Naive thymus-derived CD4-positive, alpha-beta T cell (primary cell): Measurements from ENCODE around the gene HHLA2. TPM values are rescaled to one million over a fixed set of nuclear protein-coding genes. Genes with fewer than 3 reads are reported as not detected.
"Not testable (repeated sequence)": the region's sequence is repeated elsewhere in the genome, so short reads cannot be mapped to it uniquely, and the experiment has no call there.

ENCODE experiments used
- ATAC-seq: fragments of 150-1000 bp; cut with Tn5 transposase; 2 replicates; pipeline ENCODE4 v1.10.0; 2021; ENCODE audit warnings: mild to moderate bottlenecking, moderate library complexity
- CTCF ChIA-PET: fragments of 350-600 bp; sonication (Branson Sonifier 250); formaldehyde crosslinking; loops from one replicate; lab custom pipeline; 2021; ENCODE audit warnings: antibody characterized with exemption; lab: Charles Lee
- POLR2A ChIA-PET: fragments of 350-600 bp; sonication (Branson Sonifier 250); formaldehyde crosslinking; loops from one replicate; lab custom pipeline; 2021; ENCODE audit warnings: antibody characterized with exemption, inconsistent platforms; lab: Charles Lee
- DNase-seq, 9 donors: peaks; one replicate each; pipeline versions ENCODE4 v3.0.0 to v3.0.0-alpha.2; 2020 to 2022; ENCODE audit warnings: mixed read lengths in 1 of 9
- H3K27ac ChIP-seq: one replicate; pipeline ENCODE4 v1.7.0; 2013; ENCODE audit warnings: mild to moderate bottlenecking, low read depth, low read length, moderate library complexity
- H3K27me3 ChIP-seq, 2 donors: one replicate each; pipeline ENCODE4 v1.7.0; 2013; ENCODE audit warnings: low read length in 2 of 2, mild to moderate bottlenecking in 2 of 2, moderate library complexity in 2 of 2; ENCODE audit not compliant: control insufficient read depth in 2 of 2, insufficient read depth in 2 of 2
- H3K36me3 ChIP-seq, 3 experiments: 1 replicate in 2 of 3; 2 replicates in 1 of 3; pipeline ENCODE4 v1.7.0; 2013; ENCODE audit warnings: low read length in 3 of 3, mild to moderate bottlenecking in 3 of 3, moderate library complexity in 1 of 3; ENCODE audit not compliant: insufficient read depth in 3 of 3, control insufficient read depth in 2 of 3
- H3K4me1 ChIP-seq, 2 donors: one replicate each; pipeline ENCODE4 v1.7.0; 2013; ENCODE audit warnings: low read length in 2 of 2, mild to moderate bottlenecking in 2 of 2, moderate library complexity in 1 of 2; ENCODE audit not compliant: control insufficient read depth in 2 of 2, insufficient read depth in 2 of 2
- H3K4me3 ChIP-seq: 2 replicates; pipeline ENCODE4 v1.7.0; 2013; ENCODE audit warnings: mild to moderate bottlenecking, low read length
- H3K9me3 ChIP-seq, 3 experiments: 1 replicate in 2 of 3; 2 replicates in 1 of 3; pipeline ENCODE4 v1.7.0; 2013; ENCODE audit warnings: low read length in 3 of 3; ENCODE audit not compliant: control insufficient read depth in 2 of 3
- H3K27ac Mint-ChIP-seq, 9 donors: one replicate each; pipeline ENCODE4 v1.8.0; 2020 to 2022; ENCODE audit warnings: mixed read lengths in 9 of 9, mild to moderate bottlenecking in 8 of 9, moderate library complexity in 5 of 9, inconsistent platforms in 2 of 9
- H3K27me3 Mint-ChIP-seq, 5 donors: one replicate each; pipeline ENCODE4 v1.8.0; 2021 to 2022; ENCODE audit warnings: mixed read lengths in 5 of 5, mild to moderate bottlenecking in 1 of 5
- H3K36me3 Mint-ChIP-seq, 5 donors: one replicate each; pipeline ENCODE4 v1.8.0; 2020 to 2022; ENCODE audit warnings: mixed read lengths in 5 of 5, mild to moderate bottlenecking in 3 of 5, inconsistent platforms in 1 of 5
- H3K4me1 Mint-ChIP-seq, 7 donors: one replicate each; pipeline ENCODE4 v1.8.0; 2020 to 2022; ENCODE audit warnings: mixed read lengths in 7 of 7, mild to moderate bottlenecking in 3 of 7, inconsistent platforms in 1 of 7
- H3K4me3 Mint-ChIP-seq, 10 donors: one replicate each; pipeline ENCODE4 v1.8.0; 2020 to 2022; ENCODE audit warnings: mild to moderate bottlenecking in 10 of 10, mixed read lengths in 10 of 10, moderate library complexity in 6 of 10, inconsistent platforms in 2 of 10
- H3K9me3 Mint-ChIP-seq, 11 donors: one replicate each; pipeline ENCODE4 v1.8.0; 2020 to 2022; ENCODE audit warnings: mixed read lengths in 11 of 11, mild to moderate bottlenecking in 4 of 11, inconsistent platforms in 1 of 11, moderate library complexity in 1 of 11
- intact Hi-C, 2 donors: fragments of 100-400 bp; cut with micrococcal nuclease; formaldehyde crosslinking; loops; one replicate each; pipeline ENCODE4 v1.15.1; 2023
- polyA plus RNA-seq, 2 donors: library from polyadenylated mRNA; unstranded; fragments of 300-500 nt; fragmentation: Illumina TruSeq; gene quantifications; one replicate each; pipeline ENCODE4 v1.2.3, GENCODE V29; 2021
- total RNA-seq, 6 experiments: library from RNA in 5 of 6; stranded (reverse) in 5 of 6; gene quantifications; 1 replicate in 5 of 6; 2 replicates in 1 of 6; pipeline ENCODE4 v1.2.3 and lab custom pipeline; 2021 to 2026

The HHLA2 gene
- total and polyA plus RNA-seq, 7 experiments from 2014 or later = 0.13 to 4.5 (median 0.34) TPM; not detected in 1

DNA sequence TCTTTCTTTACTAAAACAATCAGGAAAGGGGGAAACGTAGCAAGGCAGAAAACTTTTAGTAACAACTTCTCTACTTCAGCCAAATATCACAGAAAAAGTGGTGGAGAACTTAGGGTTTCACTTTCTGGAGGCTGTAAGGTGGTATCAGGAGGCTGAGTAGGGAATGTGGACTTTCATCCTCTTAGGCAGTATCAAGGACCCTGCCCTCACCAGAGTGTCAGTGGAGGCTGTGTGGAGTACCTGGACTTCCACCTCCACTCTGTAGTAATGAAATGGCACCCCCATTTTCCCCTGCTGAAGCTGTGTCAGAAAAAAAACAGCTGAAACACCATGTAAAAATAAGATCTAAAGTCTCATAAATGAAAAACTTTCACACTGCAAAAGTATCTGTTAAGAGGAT lies 11.2 kb upstream of the HHLA2 start:
- ChIA-PET CTCF (no interaction called here), POLR2A (no interaction called here)
- intact Hi-C loops = no loop called here
- Mint-ChIP-seq H3K4me1 (peaks cover 0 to 16% (median 0%) of the 10 kb centered on the region in 7 donors), H3K27me3 (no peaks in the 10 kb centered on the region), H3K9me3 (peaks cover 2 to 10% (median 3%) of the 10 kb centered on the region in 11 donors), H3K27ac (no peak overlapping the region), H3K36me3 (peaks cover 0 to 23% (median 4%) of the 10 kb centered on the region in 5 donors), H3K4me3 (no peak overlapping the region)
- ATAC-seq (no peak), DNase-seq (no peak)
- Histone ChIP-seq H3K4me1 (no peaks in the 10 kb centered on the region), H3K27me3 (no peaks in the 10 kb centered on the region), H3K36me3 (no peaks in the 10 kb centered on the region), H3K9me3 (no peaks in the 10 kb centered on the region), H3K4me3 (no peak overlapping the region), H3K27ac (no peak overlapping the region)

DNA sequence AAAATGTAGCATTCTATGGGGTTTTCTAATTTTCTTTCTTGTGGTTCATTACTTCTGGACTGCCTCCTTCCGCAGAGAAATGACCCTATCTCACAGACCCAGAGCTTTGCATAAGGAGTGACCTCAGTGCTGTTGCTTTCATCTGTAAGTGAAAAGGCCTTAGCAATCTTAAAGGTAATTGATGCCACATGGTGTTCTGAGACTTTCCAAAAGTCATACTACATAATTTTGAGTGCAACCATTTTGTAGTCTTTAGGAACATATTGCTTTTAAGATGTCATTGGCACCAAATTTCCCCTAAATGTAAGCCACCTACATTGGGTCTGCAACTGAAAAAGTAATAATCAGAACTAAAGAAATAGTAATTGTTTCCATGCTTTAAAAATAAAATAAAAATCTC lies 9.2 kb upstream of the HHLA2 start:
- Histone ChIP-seq H3K4me1 (no peaks in the 10 kb centered on the region), H3K9me3 (no peaks in the 10 kb centered on the region), H3K36me3 (no peaks in the 10 kb centered on the region), H3K27ac (no peak overlapping the region), H3K27me3 (no peaks in the 10 kb centered on the region), H3K4me3 (no peak overlapping the region)
- ATAC-seq = no peak
- Mint-ChIP-seq H3K4me3 (no peak overlapping the region), H3K36me3 (peaks cover 0 to 35% (median 0%) of the 10 kb centered on the region in 5 donors), H3K9me3 (peaks cover 0 to 11% (median 2%) of the 10 kb centered on the region in 11 donors), H3K27ac (no peak overlapping the region), H3K4me1 (peaks cover under 1 to 31% (median 5%) of the 10 kb centered on the region in 7 donors), H3K27me3 (no peaks in the 10 kb centered on the region)
- DNase-seq = no peak
- CTCF ChIA-PET = no interaction called here
- intact Hi-C loops = no loop called here
- POLR2A ChIA-PET = no interaction called here

DNA sequence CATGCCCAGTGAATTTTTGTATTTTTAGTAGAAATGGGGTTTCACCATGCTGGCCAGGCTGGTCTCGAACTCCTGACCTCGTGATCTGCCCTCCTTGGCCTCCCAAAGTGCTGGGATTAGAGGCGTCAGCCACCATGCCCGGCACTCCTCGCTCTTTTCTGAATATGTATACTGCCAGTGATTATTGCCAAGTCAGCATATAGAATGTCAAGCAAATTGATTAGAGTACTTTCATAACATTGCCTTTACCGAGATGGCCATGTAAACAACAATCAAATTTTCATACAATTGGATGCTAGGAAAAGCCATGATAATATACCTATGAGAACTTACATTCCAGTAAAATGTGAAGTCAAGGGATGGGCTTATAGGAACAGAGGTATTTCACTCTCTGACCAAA lies 8.2 kb upstream of the HHLA2 start:
- H3K27ac ChIP-seq, H3K36me3 ChIP-seq, intact Hi-C loops, CTCF ChIA-PET, ATAC-seq, H3K4me3 ChIP-seq, H3K27me3 ChIP-seq, H3K4me1 ChIP-seq, H3K27ac Mint-ChIP-seq, H3K4me3 Mint-ChIP-seq, POLR2A ChIA-PET, H3K9me3 ChIP-seq, H3K27me3 Mint-ChIP-seq, DNase-seq: not testable (repeated sequence)
- Mint-ChIP-seq H3K36me3 (peaks cover 0 to 32% (median 0%) of the 10 kb centered on the region in 5 donors), H3K9me3 (peaks cover 0 to 11% (median 0%) of the 10 kb centered on the region in 11 donors), H3K4me1 (peaks cover 11 to 41% (median 16%) of the 10 kb centered on the region in 7 donors)

DNA sequence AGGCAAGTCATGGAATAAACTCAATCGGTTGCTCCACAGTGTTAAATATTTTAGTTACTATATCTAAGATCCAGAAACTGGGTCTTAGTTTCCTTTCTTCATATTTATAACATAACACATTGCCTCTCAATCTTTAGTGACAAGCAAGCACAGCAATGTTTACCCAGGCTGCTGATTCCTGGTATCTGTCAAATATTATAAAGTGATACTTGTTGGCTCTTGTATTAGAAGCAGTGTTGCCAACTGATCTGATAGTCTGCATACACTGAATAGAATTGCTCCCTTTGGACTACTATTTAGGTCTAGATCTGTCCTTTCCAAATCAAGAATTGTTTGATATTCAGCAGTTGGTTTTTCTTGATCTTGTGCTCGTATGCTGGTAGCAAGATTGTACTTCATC lies 7.2 kb upstream of the HHLA2 start:
- Mint-ChIP-seq H3K4me3 (no peak overlapping the region), H3K27me3 (no peaks in the 10 kb centered on the region), H3K4me1 (peaks cover 21 to 51% (median 25%) of the 10 kb centered on the region in 7 donors), H3K36me3 (peaks cover 0 to 32% (median 0%) of the 10 kb centered on the region in 5 donors), H3K27ac (no peak overlapping the region), H3K9me3 (peaks cover 0 to 11% (median 0%) of the 10 kb centered on the region in 11 donors)
- intact Hi-C loops = no loop called here
- peaks cover 15 to 19% of the 10 kb centered on the region in 2 donors for H3K4me1 ChIP-seq
- CTCF ChIA-PET = no interaction called here
- H3K36me3 ChIP-seq = no peaks in the 10 kb centered on the region
- H3K27me3 ChIP-seq = no peaks in the 10 kb centered on the region
- H3K9me3 ChIP-seq = no peaks in the 10 kb centered on the region
- DNase-seq (no peak), ATAC-seq (no peak)
- POLR2A ChIA-PET = no interaction called here
- no peak overlapping the region for H3K27ac ChIP-seq
- no peak overlapping the region for H3K4me3 ChIP-seq

DNA sequence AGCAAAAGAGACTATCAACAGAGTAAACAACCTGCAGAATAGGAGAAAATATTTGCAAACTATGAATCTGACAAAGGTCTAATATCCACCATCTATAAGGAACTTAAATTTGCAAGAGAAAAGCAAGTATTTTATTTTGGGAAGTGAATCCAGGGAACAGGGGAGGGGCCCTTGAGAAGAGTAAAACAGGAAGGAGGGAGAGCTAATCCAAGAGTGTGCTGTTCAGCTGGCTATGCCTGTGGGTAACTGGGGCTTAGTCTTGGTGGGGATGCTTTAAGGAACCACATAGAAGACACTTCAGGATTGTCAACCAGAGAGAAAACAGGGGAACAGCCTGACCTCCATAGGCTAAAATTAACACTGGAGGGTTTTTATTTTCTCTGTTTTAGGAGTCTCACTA lies 3.9 kb upstream of the HHLA2 start:
- no peak for ATAC-seq
- Mint-ChIP-seq H3K27ac (peak overlapping the region in 8 of 9 donors; percentile 7 to 86 (median 60)), H3K36me3 (peaks cover 0 to 29% (median 0%) of the 10 kb centered on the region in 5 donors), H3K9me3 (peaks cover 0 to 5% (median 0%) of the 10 kb centered on the region in 11 donors), H3K4me3 (peak overlapping the region in 6 of 10 donors; percentile 37 to 78 (median 44)), H3K27me3 (no peaks in the 10 kb centered on the region), H3K4me1 (peaks cover 23 to 62% (median 31%) of the 10 kb centered on the region in 7 donors)
- ChIA-PET POLR2A (no interaction called here), CTCF (interaction anchor here (0.8 kb wide), 1 partner anchor 139 kb away, joined by 3 read pairs; no protein-coding TSS in a partner anchor)
- peaks cover 17 to 19% of the 10 kb centered on the region in 2 donors for H3K4me1 ChIP-seq
- intact Hi-C loops = loop anchor here in 1 of 2 donors (2.0 to 10.0 kb wide), 3 partner anchors 168 to 1512 kb away; no protein-coding TSS in a partner anchor
- H3K4me3 ChIP-seq = no peak overlapping the region
- DNase-seq = no peak
- H3K27ac ChIP-seq = peak overlapping the region; percentile 22
- no peaks in the 10 kb centered on the region for H3K9me3 ChIP-seq
- no peaks in the 10 kb centered on the region for H3K36me3 ChIP-seq
- no peaks in the 10 kb centered on the region for H3K27me3 ChIP-seq

DNA sequence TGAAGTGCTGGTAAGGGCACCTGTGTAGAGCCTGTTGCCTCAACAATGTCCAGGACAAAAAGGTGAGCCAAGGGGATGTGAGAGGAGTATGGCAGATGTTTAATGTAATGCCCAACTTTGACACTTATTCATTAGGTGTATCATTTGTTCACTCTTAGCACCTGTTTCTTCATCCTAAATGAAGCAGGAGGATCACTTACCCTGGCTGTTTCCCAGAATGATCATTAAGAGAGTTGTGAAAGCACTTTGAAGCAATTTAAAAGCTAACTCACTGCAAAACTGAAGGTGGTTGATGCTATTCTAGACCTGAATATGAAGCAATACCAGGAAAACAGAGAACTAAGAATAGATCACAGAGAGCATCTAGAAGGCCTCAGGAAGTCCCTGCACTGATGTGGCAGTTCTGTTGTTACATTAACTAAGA lies 3.4 kb upstream of the HHLA2 start:
- no peaks in the 10 kb centered on the region for H3K9me3 ChIP-seq
- peaks cover 0 to 25% (median 0%) of the 10 kb centered on the region in 5 donors for H3K36me3 Mint-ChIP-seq
- peak overlapping the region in 8 of 10 donors; percentile 0 to 78 (median 37) for H3K4me3 Mint-ChIP-seq
- H3K36me3 ChIP-seq = no peaks in the 10 kb centered on the region
- peak overlapping the region; percentile 22 for H3K27ac ChIP-seq
- peaks cover 0 to 5% (median 0%) of the 10 kb centered on the region in 11 donors for H3K9me3 Mint-ChIP-seq
- peak overlapping the region in 8 of 9 donors; percentile 7 to 86 (median 60) for H3K27ac Mint-ChIP-seq
- DNase-seq (peak in 5 of 9 donors; percentile 26 to 45 (median 33)), ATAC-seq (peak; percentile 73)
- intact Hi-C loops = loop anchor here in 1 of 2 donors (1.0 to 10.0 kb wide), 5 partner anchors 8 to 1512 kb away; partner anchors contain the start of gene IFT57
- no peak overlapping the region for H3K4me3 ChIP-seq
- POLR2A ChIA-PET = interaction anchor here (0.9 kb wide), 1 partner anchor 22 kb away, joined by 3 read pairs; no protein-coding TSS in a partner anchor
- CTCF ChIA-PET = interaction anchor here (0.8 kb wide), 1 partner anchor 139 kb away, joined by 3 read pairs; no protein-coding TSS in a partner anchor
- H3K27me3 ChIP-seq = no peaks in the 10 kb centered on the region
- no peaks in the 10 kb centered on the region for H3K27me3 Mint-ChIP-seq
- peaks cover 17 to 19% of the 10 kb centered on the region in 2 donors for H3K4me1 ChIP-seq
- peaks cover 23 to 62% (median 31%) of the 10 kb centered on the region in 7 donors for H3K4me1 Mint-ChIP-seq
